ENCODE results near the gene TSSK3.
A peak's percentile ranks its signal among the peaks of the same experiment; 100 is the strongest.

TSSK3 gene

DNA sequence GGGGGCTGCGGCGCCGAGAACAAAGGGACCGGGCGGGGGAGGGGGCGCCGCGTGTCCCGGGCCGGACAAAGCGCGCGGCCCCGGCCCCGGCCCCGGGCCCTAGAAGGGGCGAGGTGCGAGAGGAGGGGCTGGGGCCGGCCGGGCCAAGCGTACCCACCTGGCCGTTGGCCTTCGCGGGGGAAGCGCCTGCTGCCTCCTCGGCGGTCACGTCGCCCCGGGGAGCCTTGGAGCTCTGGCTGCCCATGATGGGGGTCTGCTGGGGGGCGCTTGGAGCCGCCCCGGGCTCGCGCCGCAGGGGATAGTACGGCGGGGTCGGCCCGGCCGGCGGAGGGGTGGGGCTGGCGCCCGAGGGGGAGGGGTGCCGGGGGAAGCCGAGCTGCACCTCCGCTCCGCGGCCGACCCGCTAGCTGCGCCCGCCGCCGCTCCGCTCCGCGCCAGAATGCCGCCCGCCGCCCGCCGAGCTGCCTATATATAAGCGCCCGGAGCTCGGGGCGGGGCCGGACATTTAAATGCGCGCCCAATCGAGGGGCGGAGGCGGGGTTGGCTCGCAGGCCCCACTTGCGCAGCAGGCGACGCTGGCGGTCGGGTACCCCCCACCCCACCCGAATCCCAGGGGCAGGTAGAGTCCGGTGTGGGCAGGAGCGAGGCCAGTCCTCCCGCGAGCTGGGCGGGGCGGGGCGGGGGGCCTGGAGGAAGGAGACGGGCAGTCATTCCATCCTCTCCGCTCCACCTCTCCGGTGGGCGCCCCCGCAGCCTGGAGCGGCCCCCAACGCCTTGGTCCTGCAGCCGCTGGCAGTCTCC is 26.3 kb upstream of the TSSK3 start, which contains the start of gene MARCKSL1:
Gene MARCKSL1 (minus strand): TSS at position 444 of the 801 bp plus-strand sequence. CDS start 200 bp downstream, at position 244.
- Mint-ChIP-seq H3K9me3 (no peaks in the 10 kb centered on the region), H3K27me3 (no peaks in the 10 kb centered on the region), H3K36me3 (peaks cover 4% of the 10 kb centered on the region), H3K27ac (peak within 1 kb of the TSS; percentile 91), H3K4me3 (peak within 1 kb of the TSS; percentile 91), H3K4me1 (peaks cover 49% of the 10 kb centered on the region)

DNA sequence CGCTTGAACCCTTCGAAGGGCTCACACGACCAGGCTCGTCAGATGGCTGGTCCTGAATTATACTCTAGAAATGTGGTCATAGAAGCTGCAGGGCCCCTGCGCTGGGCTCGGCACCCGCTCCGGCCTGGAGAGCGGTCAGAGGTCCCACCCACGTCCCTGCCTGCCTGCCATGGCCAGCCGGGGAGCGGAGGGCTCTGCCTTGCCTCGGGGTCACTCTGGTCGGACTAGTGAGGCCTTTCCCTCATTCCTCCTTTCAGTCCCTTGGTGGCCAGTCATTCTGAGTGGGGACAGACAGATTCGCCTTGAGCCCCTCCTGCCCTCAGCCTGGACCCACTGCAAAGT is 25.8 kb upstream of the TSSK3 start:
- H3K27me3 Mint-ChIP-seq: no peaks in the 10 kb centered on the region
- peaks cover 2% of the 10 kb centered on the region for H3K36me3 Mint-ChIP-seq
- no peak overlapping the region for H3K27ac Mint-ChIP-seq
- H3K4me1 Mint-ChIP-seq: peaks cover 49% of the 10 kb centered on the region
- H3K9me3 Mint-ChIP-seq: no peaks in the 10 kb centered on the region
- peak overlapping the region; percentile 71 for H3K4me3 Mint-ChIP-seq

DNA sequence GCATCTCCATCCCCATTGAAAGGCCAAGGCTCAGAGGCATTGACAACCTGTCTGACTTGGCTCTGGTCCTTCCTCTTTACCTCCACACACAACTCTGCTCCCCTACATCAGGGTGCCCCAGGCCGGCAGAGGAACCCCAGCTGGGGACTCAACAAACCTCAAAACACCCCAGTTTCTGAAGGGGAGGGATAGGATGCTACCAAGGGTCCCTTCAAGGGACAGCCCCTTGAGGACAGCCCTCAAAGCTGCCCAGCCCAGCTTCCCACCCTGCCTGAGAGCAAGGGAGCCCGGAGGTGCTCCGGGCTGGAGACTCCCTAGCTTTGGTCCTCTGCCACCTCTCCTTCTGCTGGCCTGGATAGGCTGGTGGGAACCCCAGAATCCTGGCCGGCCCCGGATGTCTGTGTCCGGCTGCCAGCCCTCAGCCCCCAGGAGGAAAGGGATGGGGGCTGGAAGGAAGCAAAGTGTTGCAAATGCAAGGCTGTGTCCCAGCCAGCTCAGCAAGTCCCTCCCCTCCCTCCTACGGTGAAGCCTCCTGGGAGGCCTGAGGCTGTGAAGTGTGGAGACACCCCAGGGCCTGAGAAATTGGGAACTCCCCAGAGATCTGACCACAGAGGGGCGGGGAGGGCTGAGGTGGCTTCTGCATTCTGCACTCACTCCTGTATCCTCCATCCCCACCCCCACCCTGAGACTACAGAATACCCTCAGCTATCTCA is 25.2 kb upstream of the TSSK3 start:
- peak overlapping the region; percentile 74 for H3K27ac Mint-ChIP-seq
- peaks cover 49% of the 10 kb centered on the region for H3K4me1 Mint-ChIP-seq
- H3K9me3 Mint-ChIP-seq: no peaks in the 10 kb centered on the region
- peak overlapping the region; percentile 71 for H3K4me3 Mint-ChIP-seq
- H3K27me3 Mint-ChIP-seq: no peaks in the 10 kb centered on the region
- no peaks in the 10 kb centered on the region for H3K36me3 Mint-ChIP-seq

DNA sequence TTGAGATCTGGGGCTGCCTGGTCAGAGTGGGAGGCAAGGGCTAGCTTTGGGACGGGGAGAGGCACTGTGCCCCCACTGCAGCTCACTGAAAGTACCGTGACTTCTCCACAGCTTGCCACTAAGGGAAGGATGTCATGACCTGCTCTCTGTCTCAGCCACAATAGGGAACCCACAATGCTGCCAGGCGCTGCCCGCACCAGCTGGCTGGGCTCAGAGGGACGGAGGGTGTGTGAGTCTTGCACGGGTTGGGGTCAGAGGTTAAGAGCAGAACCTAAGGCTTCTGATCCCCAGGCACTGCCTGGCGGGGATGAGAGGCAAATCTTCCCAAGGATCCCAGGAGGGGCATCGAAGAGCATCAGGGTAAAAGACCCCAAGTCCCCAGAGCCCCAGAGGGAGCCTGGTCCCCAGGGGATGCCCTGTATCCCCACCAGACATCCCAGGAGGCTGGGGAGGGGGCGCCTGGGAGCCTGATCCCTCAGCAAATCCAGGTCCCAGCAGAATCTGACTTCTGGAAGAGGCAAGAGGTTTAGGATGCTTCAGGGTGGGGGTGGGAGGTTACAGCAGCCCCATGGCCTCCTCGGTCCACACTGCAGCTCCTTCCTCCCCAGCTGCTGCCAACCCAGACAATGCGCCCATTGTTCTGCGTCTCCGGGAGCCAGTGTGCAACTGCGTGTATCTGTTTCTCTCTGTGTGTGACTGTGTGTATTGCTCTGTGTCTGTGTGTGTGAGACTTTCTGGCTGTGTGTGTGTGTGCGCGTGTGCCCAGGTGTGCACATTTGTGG is 24.3 kb upstream of the TSSK3 start:
- H3K36me3 Mint-ChIP-seq: no peaks in the 10 kb centered on the region
- H3K27ac Mint-ChIP-seq: peak overlapping the region; percentile 36
- no peaks in the 10 kb centered on the region for H3K9me3 Mint-ChIP-seq
- no peaks in the 10 kb centered on the region for H3K27me3 Mint-ChIP-seq
- H3K4me1 Mint-ChIP-seq: peaks cover 49% of the 10 kb centered on the region
- no peak overlapping the region for H3K4me3 Mint-ChIP-seq

- Mint-ChIP-seq H3K27ac (no peak overlapping the region), H3K4me3 (no peak overlapping the region), H3K36me3 (no peaks in the 10 kb centered on the region), H3K9me3 (no peaks in the 10 kb centered on the region), H3K4me1 (peaks cover 44% of the 10 kb centered on the region), H3K27me3 (no peaks in the 10 kb centered on the region)
Measured at GRCh38 chr1:32338637-32339145, 23.6 kb upstream of the TSSK3 start.

DNA sequence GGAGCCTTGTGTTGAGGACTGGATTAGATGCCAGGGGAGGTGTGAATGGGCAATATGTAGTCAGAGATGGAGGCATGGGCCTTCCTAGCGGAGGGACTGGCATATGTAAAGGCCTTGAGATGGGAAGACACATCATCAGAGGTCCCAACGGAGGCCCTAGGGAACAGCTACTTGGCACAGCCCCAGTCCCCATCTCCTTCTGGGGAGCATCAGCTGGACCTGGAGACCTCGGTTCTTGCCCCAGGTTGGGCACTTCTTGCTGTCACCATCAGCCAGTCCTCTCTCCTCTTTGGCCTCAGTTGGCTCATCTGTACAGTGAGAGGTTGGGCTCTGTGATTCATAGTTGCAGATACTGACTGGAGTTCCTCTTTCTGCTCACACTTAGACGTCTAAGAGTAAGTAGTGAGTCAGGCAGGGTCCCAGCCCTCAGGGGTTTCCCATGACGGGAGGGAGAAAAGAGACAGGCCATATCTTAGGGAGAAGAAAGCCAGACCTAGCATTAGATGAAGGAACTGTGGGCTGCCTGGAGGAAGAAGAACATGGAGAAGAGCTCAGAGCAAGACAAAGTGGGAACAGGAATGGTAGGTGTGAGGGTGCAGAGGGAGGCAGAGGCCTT is 22.9 kb upstream of the TSSK3 start:
- no peaks in the 10 kb centered on the region for H3K9me3 Mint-ChIP-seq
- no peaks in the 10 kb centered on the region for H3K27me3 Mint-ChIP-seq
- no peak overlapping the region for H3K4me3 Mint-ChIP-seq
- peaks cover 37% of the 10 kb centered on the region for H3K4me1 Mint-ChIP-seq
- no peaks in the 10 kb centered on the region for H3K36me3 Mint-ChIP-seq
- peak overlapping the region; percentile 38 for H3K27ac Mint-ChIP-seq

GRCh38 chr1:32341186-32341757 is 21.1 kb upstream of the TSSK3 start:
- Mint-ChIP-seq H3K27me3 (no peaks in the 10 kb centered on the region), H3K27ac (no peak overlapping the region), H3K36me3 (no peaks in the 10 kb centered on the region), H3K4me1 (peaks cover 44% of the 10 kb centered on the region), H3K4me3 (no peak overlapping the region), H3K9me3 (no peaks in the 10 kb centered on the region)

GRCh38 chr1:32341971-32342370 is 20.4 kb upstream of the TSSK3 start:
- H3K9me3 Mint-ChIP-seq: no peaks in the 10 kb centered on the region
- peaks cover 45% of the 10 kb centered on the region for H3K4me1 Mint-ChIP-seq
- H3K36me3 Mint-ChIP-seq: no peaks in the 10 kb centered on the region
- H3K27me3 Mint-ChIP-seq: no peaks in the 10 kb centered on the region
- H3K27ac Mint-ChIP-seq: no peak overlapping the region
- no peak overlapping the region for H3K4me3 Mint-ChIP-seq

DNA sequence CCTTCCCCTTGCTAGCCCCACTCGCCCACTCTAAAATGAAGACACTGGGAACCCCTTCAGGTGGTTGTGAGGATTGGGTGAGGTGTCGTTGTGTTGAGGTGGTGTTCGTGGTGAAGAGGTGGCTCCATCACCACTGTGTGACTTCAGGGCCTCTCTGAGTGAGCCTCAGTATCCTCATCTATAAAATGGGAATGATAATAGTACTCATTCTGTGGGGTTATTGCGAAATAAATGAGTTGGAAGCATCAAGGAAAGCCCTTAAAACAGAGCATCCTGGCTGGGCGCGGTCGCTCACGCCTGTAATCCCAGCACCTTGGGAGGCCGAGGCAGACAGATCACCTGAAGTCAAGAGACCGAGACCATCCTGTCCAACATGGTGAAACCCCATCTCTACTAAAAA is 19.6 kb upstream of the TSSK3 start:
- Mint-ChIP-seq H3K4me1 (peaks cover 38% of the 10 kb centered on the region), H3K27ac (no peak overlapping the region), H3K4me3 (no peak overlapping the region), H3K36me3 (no peaks in the 10 kb centered on the region), H3K9me3 (no peaks in the 10 kb centered on the region), H3K27me3 (no peaks in the 10 kb centered on the region)

DNA sequence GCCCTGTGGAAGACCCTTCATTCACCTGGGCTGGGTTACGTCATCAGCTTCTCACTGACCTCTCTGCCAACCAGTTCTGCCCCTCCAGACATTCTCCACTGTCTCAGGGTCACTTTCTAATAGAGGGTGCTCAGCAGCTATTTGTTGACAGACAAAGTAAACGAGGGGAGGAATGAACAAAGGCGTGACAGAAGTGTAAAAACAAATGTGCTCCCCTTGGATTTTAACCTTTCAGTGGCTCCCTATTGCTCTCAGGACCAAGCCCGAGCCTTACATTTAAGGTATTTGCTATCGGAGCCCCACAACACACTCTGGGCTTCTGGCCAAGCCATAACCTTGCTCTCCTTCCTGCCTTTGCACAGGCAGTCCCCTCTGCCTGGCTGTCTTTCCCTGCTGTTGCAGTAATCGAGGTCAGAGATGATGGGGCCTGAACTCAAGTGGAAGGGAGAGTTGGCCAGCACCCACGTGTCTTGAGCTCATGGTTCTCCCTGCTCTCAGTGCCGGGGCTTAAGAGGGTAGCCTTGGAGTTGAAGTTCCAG is 17.0 kb upstream of the TSSK3 start:
- Mint-ChIP-seq H3K36me3 (no peaks in the 10 kb centered on the region), H3K4me1 (peaks cover 43% of the 10 kb centered on the region), H3K9me3 (no peaks in the 10 kb centered on the region), H3K27ac (peak overlapping the region; percentile 11), H3K4me3 (no peak overlapping the region), H3K27me3 (no peaks in the 10 kb centered on the region)

DNA sequence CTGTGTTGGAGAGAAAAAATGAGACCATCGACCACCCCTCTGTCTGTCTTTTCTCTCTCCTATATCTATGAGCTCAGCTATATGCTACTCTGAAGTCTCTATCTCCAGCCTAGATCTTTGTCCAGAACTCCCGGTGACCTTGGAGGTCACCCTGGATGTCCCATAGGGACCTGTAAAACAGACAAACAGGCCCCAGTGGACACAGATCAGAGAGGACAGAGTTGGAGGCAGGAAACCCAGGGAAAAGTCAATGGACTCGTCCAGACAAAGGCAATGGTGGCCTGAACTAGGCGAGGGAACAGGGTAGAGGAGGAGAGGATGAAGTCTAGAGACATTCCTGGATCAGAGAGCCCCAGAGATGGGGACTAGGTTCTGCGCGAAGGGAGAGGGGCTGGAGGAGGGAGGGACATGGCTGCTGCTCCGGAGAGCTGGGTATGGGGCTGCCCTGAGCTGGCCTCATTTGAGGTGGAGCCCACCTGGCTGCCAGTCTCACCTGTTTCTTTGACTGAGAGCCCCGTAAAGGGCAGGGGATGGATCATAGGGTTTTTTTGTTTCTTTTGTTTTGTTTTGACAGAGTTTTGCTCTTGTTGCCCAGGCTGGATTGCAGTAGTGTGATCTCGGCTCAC is 15.7 kb upstream of the TSSK3 start:
- H3K36me3 Mint-ChIP-seq: no peaks in the 10 kb centered on the region
- peak overlapping the region; percentile 25 for H3K27ac Mint-ChIP-seq
- no peaks in the 10 kb centered on the region for H3K9me3 Mint-ChIP-seq
- peaks cover 48% of the 10 kb centered on the region for H3K4me1 Mint-ChIP-seq
- H3K4me3 Mint-ChIP-seq: no peak overlapping the region
- H3K27me3 Mint-ChIP-seq: no peaks in the 10 kb centered on the region

- H3K36me3 Mint-ChIP-seq: no peaks in the 10 kb centered on the region
- H3K9me3 Mint-ChIP-seq: no peaks in the 10 kb centered on the region
- peak overlapping the region; percentile 34 for H3K4me3 Mint-ChIP-seq
- H3K27ac Mint-ChIP-seq: peak overlapping the region; percentile 6
- H3K27me3 Mint-ChIP-seq: no peaks in the 10 kb centered on the region
- H3K4me1 Mint-ChIP-seq: peaks cover 61% of the 10 kb centered on the region
Measured at GRCh38 chr1:32349211-32349708, 13.1 kb upstream of the TSSK3 start.

DNA sequence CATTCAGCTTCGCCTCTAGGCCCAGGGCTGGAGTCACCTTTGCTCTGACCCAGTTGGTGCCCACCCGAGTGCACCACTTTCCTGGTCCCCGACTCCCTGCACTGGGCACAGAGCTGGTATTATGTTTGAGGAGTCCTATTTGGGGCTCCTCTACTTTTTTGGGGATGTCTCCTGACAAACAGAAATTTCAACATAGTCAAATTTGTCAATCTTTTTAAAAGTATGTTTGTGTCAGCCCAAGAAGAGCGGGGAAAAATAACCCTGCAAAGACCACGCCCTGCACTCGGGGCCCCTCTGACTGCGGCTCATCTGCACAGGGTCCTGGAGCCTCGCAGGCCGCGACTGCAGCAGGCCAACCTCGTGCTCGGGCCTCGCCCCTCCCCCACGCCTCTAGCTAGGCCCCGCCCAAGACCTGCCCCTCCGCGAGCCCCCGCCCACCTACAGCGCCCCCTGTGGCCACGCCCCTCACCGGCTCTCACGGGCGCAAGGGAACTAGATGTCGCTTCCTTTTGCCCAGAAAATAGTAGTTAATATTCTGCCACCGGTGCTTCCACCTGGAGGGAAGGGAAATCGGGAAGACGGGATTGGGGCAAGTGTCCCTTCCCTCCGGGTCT is 11.4 kb upstream of the TSSK3 start:
- peaks cover 50% of the 10 kb centered on the region for H3K4me1 Mint-ChIP-seq
- H3K36me3 Mint-ChIP-seq: no peaks in the 10 kb centered on the region
- H3K9me3 Mint-ChIP-seq: no peaks in the 10 kb centered on the region
- H3K27me3 Mint-ChIP-seq: no peaks in the 10 kb centered on the region
- H3K27ac Mint-ChIP-seq: peak overlapping the region; percentile 56
- peak overlapping the region; percentile 83 for H3K4me3 Mint-ChIP-seq

Data from activated naive CD4-positive, alpha-beta T cell treated with anti-CD3 and anti-CD28 coated beads, Interleukin-2, amount 50 U/mL, for 24 hours (primary cell).